ENCODE results near the gene PMEPA1.

Gene PMEPA1

GRCh38 chr20:57601737-57602136 is 108.1 kb downstream of the PMEPA1 start:
- DNase-seq: no peak

GRCh38 chr20:57601211-57601570 is 108.6 kb downstream of the PMEPA1 start:
- DNase-seq: no peak

GRCh38 chr20:57600320-57601210 is 109.2 kb downstream of the PMEPA1 start:
- no peak for DNase-seq

- DNase-seq: no peak
These were observed 111.3 kb downstream of the PMEPA1 start for GRCh38 chr20:57598491-57598890.

All from NK-92 treated with Interleukin-12 subunit alpha and Interleukin-12 subunit beta, amount 100 ng/mL, for 24 hours (cell line).